Thyroid gland (tissue), 4 donors: ENCODE results near the gene LGALS7B.
"Not testable (repeated sequence)": the region's sequence is repeated elsewhere in the genome, so short reads cannot be mapped to it uniquely, and the experiment has no call there.

Experiments used
- POLR2A ChIP-seq, 2 donors: fragments of 450-650 bp; IDR thresholded peaks; one replicate each; pipeline ENCODE4 v1.6.1; 2017; ENCODE audit warnings: antibody characterized with exemption in 2 of 2, mild to moderate bottlenecking in 2 of 2, moderate library complexity in 1 of 2
- TF ChIP-seq, protein P1 (sequence below), 6 experiments: fragments of 200-600 bp in 3 of 6; fragments of 450-650 bp in 3 of 6; sonication (generic) in 3 of 6; IDR thresholded peaks; one replicate each; pipeline ENCODE4 v1.5.1; 2016 to 2019; ENCODE audit warnings: antibody characterized with exemption in 6 of 6, mild to moderate bottlenecking in 2 of 6, inconsistent platforms in 1 of 6, moderate library complexity in 1 of 6

GRCh38 chr19:38813932-38814331 is 24.9 kb downstream of the LGALS7B start:
- TF ChIP-seq, protein P1, sequence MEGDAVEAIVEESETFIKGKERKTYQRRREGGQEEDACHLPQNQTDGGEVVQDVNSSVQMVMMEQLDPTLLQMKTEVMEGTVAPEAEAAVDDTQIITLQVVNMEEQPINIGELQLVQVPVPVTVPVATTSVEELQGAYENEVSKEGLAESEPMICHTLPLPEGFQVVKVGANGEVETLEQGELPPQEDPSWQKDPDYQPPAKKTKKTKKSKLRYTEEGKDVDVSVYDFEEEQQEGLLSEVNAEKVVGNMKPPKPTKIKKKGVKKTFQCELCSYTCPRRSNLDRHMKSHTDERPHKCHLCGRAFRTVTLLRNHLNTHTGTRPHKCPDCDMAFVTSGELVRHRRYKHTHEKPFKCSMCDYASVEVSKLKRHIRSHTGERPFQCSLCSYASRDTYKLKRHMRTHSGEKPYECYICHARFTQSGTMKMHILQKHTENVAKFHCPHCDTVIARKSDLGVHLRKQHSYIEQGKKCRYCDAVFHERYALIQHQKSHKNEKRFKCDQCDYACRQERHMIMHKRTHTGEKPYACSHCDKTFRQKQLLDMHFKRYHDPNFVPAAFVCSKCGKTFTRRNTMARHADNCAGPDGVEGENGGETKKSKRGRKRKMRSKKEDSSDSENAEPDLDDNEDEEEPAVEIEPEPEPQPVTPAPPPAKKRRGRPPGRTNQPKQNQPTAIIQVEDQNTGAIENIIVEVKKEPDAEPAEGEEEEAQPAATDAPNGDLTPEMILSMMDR (IDR thresholded peaks at IDR 0.05): not testable (repeated sequence)
- not testable (repeated sequence) for TF ChIP-seq POLR2A (IDR thresholded peaks at IDR 0.05)
